Esophagus muscularis mucosa (tissue), 4 donors: ENCODE data around the gene NAV1. TPM values are rescaled to one million over a fixed set of nuclear protein-coding genes. Genes with fewer than 3 reads are reported as not detected.

Experiments used
- DNase-seq: peaks from one replicate; pipeline ENCODE4 v3.0.0-alpha.2; 2017; ENCODE audit errors: extremely low spot score
- H3K27ac ChIP-seq, 4 donors: fragments of 200-600 bp; sonication (generic); replicated peaks in 1 of 4; 1 replicate in 3 of 4; 2 replicates in 1 of 4; pipeline ENCODE4 v1.5.1; 2016 to 2019; ENCODE audit warnings: mild to moderate bottlenecking in 1 of 4
- H3K27me3 ChIP-seq, 4 donors: fragments of 200-600 bp; sonication (generic); one replicate each; pipeline versions ENCODE4 v1.5.1 to v1.6.0; 2016 to 2019
- H3K36me3 ChIP-seq, 4 donors: fragments of 200-600 bp; sonication (generic); one replicate each; pipeline ENCODE4 v1.5.1; 2016 to 2019
- H3K4me1 ChIP-seq, 4 donors: fragments of 200-600 bp; sonication (generic); one replicate each; pipeline ENCODE4 v1.5.1; 2016 to 2019
- H3K4me3 ChIP-seq, 4 donors: fragments of 200-600 bp; sonication (generic); 1 replicate in 2 of 4; 2 replicates in 2 of 4; pipeline ENCODE4 v1.5.1; 2016 to 2019; ENCODE audit warnings: mild to moderate bottlenecking in 4 of 4, moderate library complexity in 1 of 4
- H3K9me3 ChIP-seq, 4 donors: fragments of 200-600 bp; sonication (generic); 1 replicate in 3 of 4; 2 replicates in 1 of 4; pipeline ENCODE4 v1.5.1; 2016 to 2019
- EP300 ChIP-seq: sonication (generic); formaldehyde crosslinking; IDR thresholded peaks from one replicate; pipeline ENCODE4 v1.6.1; 2017; ENCODE audit warnings: antibody characterized with exemption
- POLR2A ChIP-seq: fragments of 450-650 bp; IDR thresholded peaks from one replicate; pipeline ENCODE4 v1.6.1; 2017; ENCODE audit warnings: antibody characterized with exemption, moderate library complexity, mild to moderate bottlenecking, low read depth
- POLR2AphosphoS5 ChIP-seq, 2 donors: sonication (generic); formaldehyde crosslinking; IDR thresholded peaks; one replicate each; pipeline ENCODE4 v1.6.1; 2017; ENCODE audit warnings: antibody characterized with exemption in 2 of 2
- WGBS: methylation state at CpG from one replicate; pipeline ENCODE4 v1.1.5; 2018; 5-methylcytosine and 5-hydroxymethylcytosine counted together
- intact Hi-C: fragments of 100-400 bp; cut with DNase I; formaldehyde crosslinking; loops from one replicate; pipeline ENCODE4 v1.15.1; 2023
- total RNA-seq, 4 donors: library from RNA; depleted of rRNA; stranded (reverse); fragments of >200 nt; gene quantifications; one replicate each; pipeline versions ENCODE4 v1.1.0 to v1.2.1, GENCODE V29; 2016
- TF ChIP-seq, protein P1 (sequence below), 3 experiments: fragments of 200-600 bp in 2 of 3; fragments of 450-650 bp in 1 of 3; sonication (generic) in 2 of 3; IDR thresholded peaks; one replicate each; pipeline ENCODE4 v1.5.1; 2017 to 2019; ENCODE audit warnings: antibody characterized with exemption in 3 of 3, mild to moderate bottlenecking in 2 of 3, moderate library complexity in 1 of 3

NAV1 gene, protein sequence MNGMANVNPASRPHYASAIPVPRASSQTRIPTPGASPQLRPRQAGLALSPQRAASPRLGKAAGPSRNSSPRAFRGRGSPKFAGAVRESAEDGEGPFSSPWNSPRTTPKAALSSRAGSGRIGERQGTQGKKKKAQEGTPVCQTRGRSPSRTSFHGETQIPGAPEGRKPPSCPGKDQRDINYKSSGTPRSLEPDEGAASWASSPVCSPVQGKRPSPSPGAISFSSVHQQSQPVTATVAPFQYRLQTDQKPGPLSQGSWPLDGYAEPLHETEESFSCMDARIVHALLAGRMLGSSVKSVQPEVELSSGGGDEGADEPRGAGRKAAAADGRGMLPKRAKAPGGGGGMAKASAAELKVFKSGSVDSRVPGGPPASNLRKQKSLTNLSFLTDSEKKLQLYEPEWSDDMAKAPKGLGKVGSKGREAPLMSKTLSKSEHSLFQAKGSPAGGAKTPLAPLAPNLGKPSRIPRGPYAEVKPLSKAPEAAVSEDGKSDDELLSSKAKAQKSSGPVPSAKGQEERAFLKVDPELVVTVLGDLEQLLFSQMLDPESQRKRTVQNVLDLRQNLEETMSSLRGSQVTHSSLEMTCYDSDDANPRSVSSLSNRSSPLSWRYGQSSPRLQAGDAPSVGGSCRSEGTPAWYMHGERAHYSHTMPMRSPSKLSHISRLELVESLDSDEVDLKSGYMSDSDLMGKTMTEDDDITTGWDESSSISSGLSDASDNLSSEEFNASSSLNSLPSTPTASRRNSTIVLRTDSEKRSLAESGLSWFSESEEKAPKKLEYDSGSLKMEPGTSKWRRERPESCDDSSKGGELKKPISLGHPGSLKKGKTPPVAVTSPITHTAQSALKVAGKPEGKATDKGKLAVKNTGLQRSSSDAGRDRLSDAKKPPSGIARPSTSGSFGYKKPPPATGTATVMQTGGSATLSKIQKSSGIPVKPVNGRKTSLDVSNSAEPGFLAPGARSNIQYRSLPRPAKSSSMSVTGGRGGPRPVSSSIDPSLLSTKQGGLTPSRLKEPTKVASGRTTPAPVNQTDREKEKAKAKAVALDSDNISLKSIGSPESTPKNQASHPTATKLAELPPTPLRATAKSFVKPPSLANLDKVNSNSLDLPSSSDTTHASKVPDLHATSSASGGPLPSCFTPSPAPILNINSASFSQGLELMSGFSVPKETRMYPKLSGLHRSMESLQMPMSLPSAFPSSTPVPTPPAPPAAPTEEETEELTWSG (N-terminal part only)
- 10 to 100 TPM; 12.9 to 35.5 (median 21.9) TPM for total RNA-seq

DNA sequence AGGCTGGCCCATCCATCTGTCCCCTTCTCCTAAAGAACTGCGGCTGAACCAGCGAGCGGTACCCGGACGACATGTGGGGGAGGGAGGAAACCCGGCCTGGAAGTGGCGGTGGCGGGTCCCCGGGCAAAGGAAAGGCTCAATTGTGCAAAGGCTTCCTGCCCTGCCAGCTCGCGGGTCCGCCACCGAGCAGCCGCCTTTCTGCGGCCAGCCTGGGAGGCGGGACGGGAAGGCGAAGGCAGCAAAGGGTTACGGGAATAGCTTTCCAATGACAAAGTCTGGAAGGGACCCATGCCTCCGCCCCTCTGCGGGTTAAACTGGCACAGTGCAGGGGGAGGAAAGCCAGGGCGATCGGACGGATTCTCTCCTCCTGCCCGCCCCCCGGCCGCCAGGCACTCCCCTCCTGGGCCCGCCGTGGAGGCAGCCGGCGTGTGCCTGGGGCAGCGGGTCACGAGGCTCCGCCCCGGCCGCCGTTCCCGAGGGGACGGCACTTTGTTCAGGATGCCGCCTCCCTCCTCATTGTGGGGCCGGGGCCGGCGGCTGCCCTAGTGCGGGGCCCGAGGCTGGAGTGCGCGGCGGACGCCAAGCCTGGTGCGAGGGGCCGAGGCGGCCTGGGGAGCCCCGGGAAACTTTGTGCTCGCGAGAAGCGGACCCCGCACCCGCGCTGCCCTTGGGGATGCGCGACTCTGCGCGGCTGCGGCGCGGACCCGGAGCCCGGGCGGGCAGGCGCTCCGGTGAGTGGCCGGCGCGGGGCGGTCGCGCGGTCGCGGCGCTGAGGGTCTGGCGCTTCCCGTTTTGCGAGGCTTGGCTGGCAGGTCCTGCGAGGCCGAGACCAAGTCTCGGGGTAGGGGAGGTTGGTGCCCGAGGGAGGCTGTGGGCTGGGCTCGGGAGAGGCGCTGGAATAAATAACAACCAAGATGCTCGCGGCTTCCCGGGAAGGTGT lies at the start of gene NAV1:
TSS of gene NAV1 (plus strand) at position 516 of the 940 bp plus-strand sequence. CDS start 83,758 bp downstream, outside the sequence.
- Histone ChIP-seq H3K27ac (peak within 1 kb of the TSS; percentile 84 to 87 (median 85)), H3K9me3 (no peaks in the 10 kb centered on the region), H3K36me3 (no peaks in the 10 kb centered on the region), H3K27me3 (no peaks in the 10 kb centered on the region), H3K4me1 (peaks cover 64 to 88% (median 81%) of the 10 kb centered on the region in 4 donors), H3K4me3 (peak within 1 kb of the TSS; percentile 70 to 81 (median 74))
- no peak for DNase-seq
- intact Hi-C loops, result no loop called here
- 0% methylated on average over 30 of the region's 93 CpGs for WGBS
- TF ChIP-seq, protein P1, sequence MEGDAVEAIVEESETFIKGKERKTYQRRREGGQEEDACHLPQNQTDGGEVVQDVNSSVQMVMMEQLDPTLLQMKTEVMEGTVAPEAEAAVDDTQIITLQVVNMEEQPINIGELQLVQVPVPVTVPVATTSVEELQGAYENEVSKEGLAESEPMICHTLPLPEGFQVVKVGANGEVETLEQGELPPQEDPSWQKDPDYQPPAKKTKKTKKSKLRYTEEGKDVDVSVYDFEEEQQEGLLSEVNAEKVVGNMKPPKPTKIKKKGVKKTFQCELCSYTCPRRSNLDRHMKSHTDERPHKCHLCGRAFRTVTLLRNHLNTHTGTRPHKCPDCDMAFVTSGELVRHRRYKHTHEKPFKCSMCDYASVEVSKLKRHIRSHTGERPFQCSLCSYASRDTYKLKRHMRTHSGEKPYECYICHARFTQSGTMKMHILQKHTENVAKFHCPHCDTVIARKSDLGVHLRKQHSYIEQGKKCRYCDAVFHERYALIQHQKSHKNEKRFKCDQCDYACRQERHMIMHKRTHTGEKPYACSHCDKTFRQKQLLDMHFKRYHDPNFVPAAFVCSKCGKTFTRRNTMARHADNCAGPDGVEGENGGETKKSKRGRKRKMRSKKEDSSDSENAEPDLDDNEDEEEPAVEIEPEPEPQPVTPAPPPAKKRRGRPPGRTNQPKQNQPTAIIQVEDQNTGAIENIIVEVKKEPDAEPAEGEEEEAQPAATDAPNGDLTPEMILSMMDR (IDR thresholded peaks at IDR 0.05), result peak in 1 of 3 experiments; percentile 14
- TF ChIP-seq POLR2AphosphoS5 (IDR thresholded peaks at IDR 0.05), result peak; percentile 76 to 79
- TF ChIP-seq EP300, result no peak
- TF ChIP-seq POLR2A, result peak; percentile 46

DNA sequence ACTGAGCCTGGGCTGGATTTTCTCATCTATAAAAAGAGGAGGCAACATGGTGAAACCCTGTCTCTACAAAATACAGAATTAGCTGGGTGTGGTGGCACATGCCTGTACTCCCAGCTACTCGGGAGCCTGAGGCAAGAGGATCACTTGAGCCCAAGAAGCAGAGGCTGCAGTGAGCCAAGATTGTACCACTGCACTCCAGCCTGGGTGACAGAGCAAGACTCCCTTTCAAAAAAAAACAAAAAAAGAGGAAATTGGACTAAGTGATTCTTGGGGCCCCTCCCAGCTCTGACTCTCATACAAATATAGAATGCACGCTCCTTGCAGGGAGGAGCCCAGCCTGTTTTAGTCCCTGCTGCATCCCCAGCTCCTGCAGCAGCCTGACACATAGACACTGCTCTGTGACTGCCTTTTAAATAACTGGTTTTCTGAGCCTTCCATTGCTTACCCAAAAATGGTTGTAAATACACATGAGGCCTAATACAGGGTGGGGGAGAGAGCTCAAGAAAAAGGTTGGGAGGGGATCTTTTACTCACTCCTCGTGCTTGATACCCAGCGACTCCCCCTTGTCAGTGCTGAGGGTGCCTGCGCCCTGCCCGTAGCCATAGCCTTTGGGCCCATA lies 49.2 kb upstream of the NAV1 start:
- no peaks in the 10 kb centered on the region for H3K27me3 ChIP-seq
- H3K4me3 ChIP-seq, result no peak overlapping the region
- intact Hi-C loops, result no loop called here
- TF ChIP-seq POLR2A (no peak), POLR2AphosphoS5 (IDR thresholded peaks at IDR 0.05) (peak in 1 of 2 donors; percentile 15)
- H3K4me1 ChIP-seq, result peaks cover 77 to 100% (median 100%) of the 10 kb centered on the region in 4 donors
- peak overlapping the region; percentile 93 to 99 (median 97) for H3K27ac ChIP-seq
- H3K9me3 ChIP-seq, result no peaks in the 10 kb centered on the region
- 56% methylated on average over 6 of the region's 6 CpGs for WGBS
- no peak for DNase-seq
- H3K36me3 ChIP-seq, result peaks cover 57 to 94% (median 77%) of the 10 kb centered on the region in 4 donors

DNA sequence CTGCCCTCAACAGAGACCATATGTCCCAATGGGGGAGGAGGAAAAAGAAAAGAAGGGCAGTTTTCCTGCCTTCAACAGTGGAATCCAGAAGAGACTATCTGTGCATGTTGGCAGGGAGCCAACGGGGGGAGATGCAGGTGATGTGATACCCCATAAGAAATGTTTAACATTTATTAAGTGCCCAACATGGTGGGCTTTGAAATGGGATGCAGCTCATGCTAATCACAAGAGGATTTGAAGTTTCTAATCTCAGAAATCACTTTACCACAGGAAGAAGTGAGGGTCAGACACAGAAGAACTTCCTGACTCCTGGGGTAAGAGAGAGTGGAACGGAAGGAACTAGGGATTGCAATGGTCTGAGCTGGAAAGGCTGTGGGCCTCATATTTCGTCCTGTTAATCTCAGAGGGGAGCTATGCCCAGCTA lies 48.2 kb upstream of the NAV1 start:
- Histone ChIP-seq H3K36me3 (peaks cover 57 to 94% (median 77%) of the 10 kb centered on the region in 4 donors), H3K4me3 (no peak overlapping the region), H3K27ac (peak overlapping the region; percentile 93 to 99 (median 97)), H3K27me3 (no peaks in the 10 kb centered on the region), H3K4me1 (peaks cover 86 to 100% (median 100%) of the 10 kb centered on the region in 4 donors), H3K9me3 (no peaks in the 10 kb centered on the region)
- TF ChIP-seq EP300 (no peak), POLR2AphosphoS5 (IDR thresholded peaks at IDR 0.05) (peak in 1 of 2 donors; percentile 85)
- intact Hi-C loops, result no loop called here
- 18% methylated on average over 3 of the region's 3 CpGs for WGBS
- DNase-seq, result no peak

DNA sequence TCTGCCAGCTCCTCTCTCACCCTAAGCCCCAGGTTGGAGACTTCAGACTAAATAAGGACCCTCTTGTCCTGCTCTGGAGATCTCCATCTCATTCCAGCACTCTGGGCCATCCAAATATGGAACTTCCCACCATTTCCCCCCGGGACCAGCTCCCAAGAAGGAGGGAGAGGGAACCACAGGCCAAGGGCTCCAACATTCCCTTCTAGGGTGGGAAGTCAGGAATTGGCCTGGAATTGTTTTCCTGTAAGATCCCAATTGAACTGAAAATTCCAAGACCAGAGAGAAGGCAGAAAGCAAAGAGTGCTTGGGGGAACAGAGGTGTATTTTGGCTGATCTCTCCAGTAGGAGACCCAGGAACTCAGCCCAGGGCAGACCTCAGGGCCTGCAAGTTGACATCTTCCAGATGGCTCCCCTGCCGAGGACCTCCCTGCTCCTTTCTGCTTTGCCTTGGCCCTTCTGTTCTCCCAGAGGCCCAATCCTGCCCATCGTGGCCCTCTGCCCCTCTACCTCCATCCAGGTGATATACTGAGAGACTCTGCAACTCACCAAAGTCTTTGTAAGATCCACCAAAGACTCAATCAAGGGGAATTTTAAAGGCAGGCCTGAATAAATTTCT lies 46.9 kb upstream of the NAV1 start:
- TF ChIP-seq EP300, result no peak
- peak in 1 of 2 donors; percentile 52 for TF ChIP-seq POLR2AphosphoS5 (IDR thresholded peaks at IDR 0.05)
- no peak for DNase-seq
- WGBS, result 43% methylated on average over 3 of the region's 3 CpGs
- Histone ChIP-seq H3K36me3 (peaks cover 46 to 84% (median 66%) of the 10 kb centered on the region in 4 donors), H3K9me3 (no peaks in the 10 kb centered on the region), H3K27me3 (no peaks in the 10 kb centered on the region), H3K27ac (peak overlapping the region; percentile 93 to 99 (median 97)), H3K4me1 (peaks cover 90 to 100% (median 100%) of the 10 kb centered on the region in 4 donors), H3K4me3 (peak overlapping the region in 1 of 4 donors; percentile 8)
- intact Hi-C loops, result no loop called here
